Measurements from ENCODE around the gene BCL6. TPM values are rescaled to one million over a fixed set of nuclear protein-coding genes. Genes with fewer than 3 reads are reported as not detected.

The BCL6 gene
- total RNA-seq, 2 experiments from 2014 or later: 12.0 to 12.7 TPM

- H3K27me3 Mint-ChIP-seq: no peaks in the 10 kb centered on the region
- POLR2A ChIA-PET: no interaction called here
- H3K9me3 Mint-ChIP-seq: peaks cover 16% of the 10 kb centered on the region
- H3K36me3 Mint-ChIP-seq (ENCODE audit: low read depth): peaks cover 12% of the 10 kb centered on the region
- H3K4me1 Mint-ChIP-seq: peaks cover 70% of the 10 kb centered on the region
- H3K27ac Mint-ChIP-seq: no peak overlapping the region
- CTCF ChIA-PET: interaction anchor here (0.6 kb wide), 1 partner anchor 1208 kb away, joined by 5 read pairs; no protein-coding TSS in a partner anchor
- H3K4me3 Mint-ChIP-seq: no peak overlapping the region
- DNase-seq: no peak
Observed at GRCh38 chr3:187774185-187774789, 29.0 kb upstream of the BCL6 start.

GRCh38 chr3:187773233-187774184 is 28.2 kb upstream of the BCL6 start:
- ChIA-PET POLR2A (no interaction called here), CTCF (interaction anchor here (0.6 kb wide), 1 partner anchor 1207 kb away, joined by 5 read pairs; no protein-coding TSS in a partner anchor)
- H3K9me3 Mint-ChIP-seq: peaks cover 18% of the 10 kb centered on the region
- H3K36me3 Mint-ChIP-seq (ENCODE audit: low read depth): peaks cover 13% of the 10 kb centered on the region
- H3K4me1 Mint-ChIP-seq: peaks cover 69% of the 10 kb centered on the region
- DNase-seq: no peak
- H3K27ac Mint-ChIP-seq: peak overlapping the region; percentile 56
- H3K4me3 Mint-ChIP-seq: no peak overlapping the region
- H3K27me3 Mint-ChIP-seq: no peaks in the 10 kb centered on the region

DNA sequence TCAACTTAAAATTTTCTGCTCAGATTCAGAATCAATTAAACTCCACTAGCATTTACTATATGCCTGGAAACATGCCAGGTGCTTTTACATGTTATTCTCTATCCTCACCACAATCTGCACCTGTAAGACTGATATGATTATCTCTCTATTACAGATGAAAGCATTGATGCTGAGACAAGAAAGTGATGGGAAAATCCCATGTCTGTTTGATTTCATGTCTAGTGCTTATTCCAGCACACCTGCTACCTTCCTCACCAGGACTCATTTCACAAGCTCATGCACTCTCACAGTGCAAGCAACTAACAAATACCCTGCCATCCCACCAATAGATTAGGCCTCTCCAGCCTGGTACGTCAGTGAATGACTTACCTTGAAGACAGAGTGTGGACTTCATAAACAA is 25.0 kb upstream of the BCL6 start:
- CTCF ChIA-PET: interaction anchor here (1.5 kb wide), 1 partner anchor 136 kb away, joined by 3 read pairs; no protein-coding TSS in a partner anchor
- Mint-ChIP-seq H3K27me3 (no peaks in the 10 kb centered on the region), H3K9me3 (peaks cover 24% of the 10 kb centered on the region), H3K4me1 (peaks cover 48% of the 10 kb centered on the region), H3K36me3 (ENCODE audit: low read depth) (peaks cover 16% of the 10 kb centered on the region), H3K4me3 (no peak overlapping the region), H3K27ac (peak overlapping the region; percentile 9)
- no peak for DNase-seq
- POLR2A ChIA-PET: interaction anchor here (0.7 kb wide), 1 partner anchor 312 kb away, joined by 3 read pairs; no protein-coding TSS in a partner anchor

DNA sequence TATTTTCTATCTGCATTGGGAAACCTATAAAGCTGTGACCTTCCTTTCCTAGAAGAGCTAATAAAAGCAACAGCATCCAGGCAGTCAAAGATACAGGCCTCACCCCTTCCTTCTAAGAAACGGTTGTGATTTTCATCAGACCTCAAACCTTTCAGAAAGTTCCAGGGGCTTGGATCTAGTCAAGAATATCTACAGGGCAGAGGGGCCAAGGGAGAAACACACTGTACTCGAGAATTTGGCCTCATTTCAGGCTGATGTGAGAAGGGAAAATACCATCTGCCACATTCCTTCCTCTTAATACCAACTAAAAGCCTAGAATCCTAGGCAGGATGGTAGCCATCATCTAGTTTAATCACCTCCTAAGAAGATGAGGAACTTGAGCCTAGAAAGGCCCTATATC is 24.5 kb upstream of the BCL6 start:
- Mint-ChIP-seq H3K27me3 (no peaks in the 10 kb centered on the region), H3K27ac (peak overlapping the region; percentile 22), H3K4me3 (no peak overlapping the region), H3K4me1 (peaks cover 43% of the 10 kb centered on the region), H3K9me3 (peaks cover 26% of the 10 kb centered on the region), H3K36me3 (ENCODE audit: low read depth) (peaks cover 16% of the 10 kb centered on the region)
- no peak for DNase-seq
- ChIA-PET CTCF (interaction anchor here (1.5 kb wide), 1 partner anchor 136 kb away, joined by 3 read pairs; no protein-coding TSS in a partner anchor), POLR2A (interaction anchor here (0.5 kb wide), 1 partner anchor 1856 kb away, joined by 3 read pairs; no protein-coding TSS in a partner anchor)

DNA sequence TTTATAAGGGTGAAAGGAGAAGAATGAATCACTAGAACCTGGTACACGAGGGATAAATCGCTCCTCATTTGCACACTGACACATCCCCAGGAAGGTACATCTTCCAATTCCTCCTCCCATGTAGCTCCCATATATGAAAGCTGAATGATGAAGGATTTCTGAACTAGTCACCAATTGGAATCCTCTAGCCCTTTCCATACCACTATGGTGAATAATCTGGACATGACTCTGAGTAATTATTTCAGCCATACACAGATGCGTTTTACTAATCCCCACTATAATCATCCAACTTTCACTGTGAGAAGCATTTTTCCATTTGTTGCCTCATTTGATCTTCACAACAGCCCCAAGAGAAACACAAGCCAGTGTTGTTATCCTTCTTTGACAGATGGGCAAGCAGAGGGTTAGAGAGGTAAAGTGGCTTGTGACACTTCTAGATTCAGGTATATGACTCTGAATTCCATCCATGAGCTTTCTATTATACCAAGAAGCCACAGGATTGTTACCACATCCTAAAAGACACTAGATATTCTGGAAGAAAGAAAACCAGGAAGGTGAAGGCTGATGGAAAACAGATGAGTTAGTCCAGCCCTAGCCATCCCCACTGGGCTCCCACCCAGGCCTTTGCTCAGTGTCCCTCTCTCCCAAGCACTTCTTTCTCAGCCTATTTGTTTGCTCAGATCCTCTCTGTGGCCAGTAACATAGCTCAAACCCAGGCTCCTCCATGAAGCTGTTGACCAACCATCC is 22.2 kb upstream of the BCL6 start:
- DNase-seq: no peak
- peaks cover 14% of the 10 kb centered on the region for H3K36me3 Mint-ChIP-seq (ENCODE audit: low read depth)
- peaks cover 4% of the 10 kb centered on the region for H3K27me3 Mint-ChIP-seq
- ChIA-PET CTCF (interaction anchor here (0.7 to 1.3 kb wide), 3 partner anchors 8 to 20 kb away, joined by 3 to 4 read pairs (median 3); no protein-coding TSS in a partner anchor), POLR2A (no interaction called here)
- no peak overlapping the region for H3K27ac Mint-ChIP-seq
- peaks cover 29% of the 10 kb centered on the region for H3K4me1 Mint-ChIP-seq
- peaks cover 19% of the 10 kb centered on the region for H3K9me3 Mint-ChIP-seq
- H3K4me3 Mint-ChIP-seq: no peak overlapping the region

DNA sequence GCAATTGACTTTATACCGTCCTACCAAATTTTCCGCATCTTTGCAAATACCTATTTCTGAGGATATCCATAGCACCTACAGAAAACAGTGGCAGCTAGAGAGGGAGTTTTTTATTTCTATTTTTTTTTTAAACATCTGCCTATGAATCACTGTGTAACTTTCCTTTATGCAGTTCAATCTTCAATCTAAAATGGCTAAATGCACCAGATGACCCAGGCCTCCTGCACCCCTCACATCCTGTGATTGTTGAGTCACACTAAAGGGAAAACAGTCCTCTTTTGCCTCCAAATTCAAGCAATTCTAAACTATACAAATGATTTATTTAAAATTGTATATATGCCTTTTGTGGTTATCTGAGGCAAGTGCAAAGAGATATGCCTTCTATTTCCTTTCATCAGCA is 20.1 kb upstream of the BCL6 start:
- CTCF ChIA-PET: interaction anchor here (1.7 to 1.9 kb wide), 2 partner anchors 9 to 17 kb away, joined by 4 read pairs; no protein-coding TSS in a partner anchor
- H3K9me3 Mint-ChIP-seq: peaks cover 19% of the 10 kb centered on the region
- H3K4me3 Mint-ChIP-seq: no peak overlapping the region
- POLR2A ChIA-PET: no interaction called here
- no peak for DNase-seq
- H3K27ac Mint-ChIP-seq: no peak overlapping the region
- peaks cover 4% of the 10 kb centered on the region for H3K27me3 Mint-ChIP-seq
- H3K36me3 Mint-ChIP-seq (ENCODE audit: low read depth): peaks cover 24% of the 10 kb centered on the region
- H3K4me1 Mint-ChIP-seq: peaks cover 20% of the 10 kb centered on the region

DNA sequence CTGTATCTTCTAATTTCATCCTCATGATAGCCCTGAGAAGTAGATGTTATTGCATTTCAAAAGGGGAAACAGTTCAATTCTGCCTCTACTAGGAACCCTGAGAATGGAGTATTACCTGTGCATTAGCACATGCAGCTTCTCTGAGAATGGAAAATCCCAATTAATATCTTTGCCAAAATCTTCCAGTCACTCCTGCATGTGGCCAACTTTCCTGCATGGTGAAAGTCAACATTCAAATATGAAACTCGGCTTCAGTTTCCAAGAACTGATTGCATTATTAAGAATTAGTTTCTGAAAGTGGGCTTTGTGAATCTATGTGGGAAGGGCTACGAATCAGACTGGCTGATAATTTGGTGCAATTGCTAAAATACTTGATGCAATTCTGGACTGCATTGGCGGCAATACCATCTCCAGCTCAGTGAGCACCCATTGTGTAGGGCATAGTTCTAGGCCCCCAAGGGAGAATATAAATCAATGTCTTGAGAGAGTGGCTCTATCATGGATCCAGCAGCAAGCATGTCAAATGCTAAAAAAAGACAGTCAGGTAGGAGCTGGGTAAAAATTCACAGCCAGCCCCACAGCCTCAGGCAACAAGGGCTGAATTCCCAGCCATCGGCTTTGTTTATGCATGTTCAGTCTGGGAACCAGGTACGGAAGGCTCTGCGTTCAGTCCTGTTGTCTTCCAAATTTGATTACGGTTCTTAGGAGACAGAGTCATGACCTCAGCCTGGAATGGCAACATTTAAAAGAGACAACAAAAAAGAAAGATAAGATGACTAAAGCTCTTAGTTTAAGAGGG is 18.8 kb upstream of the BCL6 start:
- POLR2A ChIA-PET: no interaction called here
- H3K27ac Mint-ChIP-seq: no peak overlapping the region

DNA sequence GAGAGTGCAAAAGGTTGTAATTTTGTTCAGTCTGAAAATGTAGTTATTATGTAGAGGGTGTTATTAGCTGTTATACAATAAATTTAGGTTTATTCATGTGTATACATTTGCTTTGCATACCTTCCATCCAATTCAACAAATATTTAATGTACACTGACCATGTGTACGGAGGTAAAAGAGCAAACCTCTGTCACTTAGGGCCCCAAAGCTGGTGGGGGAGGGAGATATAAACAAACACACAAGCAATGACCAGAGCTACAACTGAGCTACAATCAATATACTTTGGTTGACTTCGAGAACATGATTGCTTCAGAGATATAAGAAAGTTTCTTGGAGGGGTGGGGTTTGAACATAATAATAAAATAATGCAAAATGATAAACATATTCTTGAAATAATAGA is 17.5 kb upstream of the BCL6 start:
- CTCF ChIA-PET: interaction anchor here (0.5 to 1.6 kb wide), 2 partner anchors 15 to 910 kb away, joined by 4 to 7 read pairs; no protein-coding TSS in a partner anchor

More for the DNA sequence above, 18.8 kb upstream of the BCL6 start:
- CTCF ChIA-PET: interaction anchor here (0.6 to 1.9 kb wide), 4 partner anchors 8 to 387 kb away, joined by 3 to 4 read pairs (median 4); no protein-coding TSS in a partner anchor
- no peak for DNase-seq
- peaks cover 26% of the 10 kb centered on the region for H3K36me3 Mint-ChIP-seq (ENCODE audit: low read depth)
- H3K27me3 Mint-ChIP-seq: peaks cover 4% of the 10 kb centered on the region
- no peak overlapping the region for H3K4me3 Mint-ChIP-seq
- peaks cover 7% of the 10 kb centered on the region for H3K4me1 Mint-ChIP-seq
- H3K9me3 Mint-ChIP-seq: peaks cover 24% of the 10 kb centered on the region

GRCh38 chr3:187759601-187760000 is 14.3 kb upstream of the BCL6 start:
- H3K4me1 Mint-ChIP-seq: no peaks in the 10 kb centered on the region
- CTCF ChIA-PET: interaction anchor here (0.6 to 1.3 kb wide), 6 partner anchors 8 to 1549 kb away, joined by 3 to 6 read pairs (median 3); no protein-coding TSS in a partner anchor
- peaks cover 25% of the 10 kb centered on the region for H3K9me3 Mint-ChIP-seq
- DNase-seq: no peak
- H3K36me3 Mint-ChIP-seq (ENCODE audit: low read depth): peaks cover 22% of the 10 kb centered on the region
- POLR2A ChIA-PET: no interaction called here
- H3K27me3 Mint-ChIP-seq: peaks cover 4% of the 10 kb centered on the region
- H3K4me3 Mint-ChIP-seq: no peak overlapping the region
- H3K27ac Mint-ChIP-seq: no peak overlapping the region

More for the DNA sequence above, 17.5 kb upstream of the BCL6 start:
- no peak overlapping the region for H3K4me3 Mint-ChIP-seq
- H3K36me3 Mint-ChIP-seq (ENCODE audit: low read depth): peaks cover 21% of the 10 kb centered on the region
- no peak for DNase-seq
- H3K27me3 Mint-ChIP-seq: peaks cover 4% of the 10 kb centered on the region
- no peaks in the 10 kb centered on the region for H3K4me1 Mint-ChIP-seq
- POLR2A ChIA-PET: no interaction called here
- H3K27ac Mint-ChIP-seq: no peak overlapping the region
- peaks cover 25% of the 10 kb centered on the region for H3K9me3 Mint-ChIP-seq

DNA sequence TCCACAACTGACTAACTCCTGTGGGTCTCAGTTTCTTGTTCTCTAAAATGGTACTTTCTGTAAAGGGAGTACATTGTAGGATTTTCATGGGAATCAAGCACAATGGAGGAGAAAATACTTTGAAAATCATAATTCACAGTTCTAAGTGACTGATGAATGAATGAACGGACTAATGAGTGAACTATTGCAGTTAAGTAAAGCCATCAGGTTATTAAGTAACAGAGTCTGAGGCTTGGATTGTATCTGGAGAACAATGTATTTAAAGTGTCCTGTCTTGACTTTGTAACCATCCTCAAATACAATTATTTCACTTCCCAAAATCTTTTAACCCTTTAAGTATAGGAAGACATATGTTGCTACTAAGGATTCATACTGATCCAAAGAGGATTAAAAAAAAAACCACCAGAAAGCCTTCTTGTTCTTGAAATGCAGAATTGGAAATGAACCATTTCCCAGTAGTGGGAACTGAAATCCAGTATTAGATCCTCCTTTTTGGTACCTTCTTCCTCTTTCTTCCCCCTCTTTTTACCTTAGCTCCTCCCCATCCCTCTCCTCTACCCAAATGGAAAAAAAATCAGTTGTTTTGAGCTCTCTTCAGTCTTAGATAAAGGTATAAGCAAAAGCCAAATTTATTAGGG is 13.2 kb upstream of the BCL6 start:
- Mint-ChIP-seq H3K9me3 (peaks cover 25% of the 10 kb centered on the region), H3K4me3 (no peak overlapping the region), H3K27ac (no peak overlapping the region), H3K27me3 (peaks cover 3% of the 10 kb centered on the region), H3K36me3 (ENCODE audit: low read depth) (peaks cover 17% of the 10 kb centered on the region), H3K4me1 (peaks cover 3% of the 10 kb centered on the region)
- no peak for DNase-seq
- ChIA-PET CTCF (interaction anchor here (0.7 kb wide), 2 partner anchors 45 to 218 kb away, joined by 4 read pairs; no protein-coding TSS in a partner anchor), POLR2A (no interaction called here)

DNA sequence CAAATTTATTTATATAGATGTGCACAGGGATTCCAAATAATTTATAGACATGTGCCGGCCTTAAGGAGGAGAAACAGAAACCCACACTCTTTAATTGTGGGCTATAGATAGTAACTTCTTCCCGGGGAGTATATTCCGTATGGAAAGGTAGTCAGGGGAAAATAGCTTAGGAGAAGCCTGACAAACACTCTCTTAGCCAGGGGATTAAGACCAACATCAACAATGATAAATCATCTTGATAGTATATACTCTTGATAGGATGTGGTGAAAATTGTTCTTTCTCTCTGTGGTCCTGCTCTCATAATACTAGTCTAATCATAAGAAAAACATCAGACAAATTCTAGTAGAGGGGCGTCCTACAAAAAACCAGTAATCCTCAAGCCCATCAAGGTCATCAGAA is 8.2 kb upstream of the BCL6 start:
- CTCF ChIA-PET: interaction anchor here (0.5 kb wide), 1 partner anchor 15 kb away, joined by 3 read pairs; no protein-coding TSS in a partner anchor
- peaks cover 38% of the 10 kb centered on the region for H3K4me1 Mint-ChIP-seq
- no peaks in the 10 kb centered on the region for H3K27me3 Mint-ChIP-seq
- no peak overlapping the region for H3K4me3 Mint-ChIP-seq
- DNase-seq: no peak
- POLR2A ChIA-PET: no interaction called here
- no peak overlapping the region for H3K27ac Mint-ChIP-seq
- peaks cover 11% of the 10 kb centered on the region for H3K36me3 Mint-ChIP-seq (ENCODE audit: low read depth)
- H3K9me3 Mint-ChIP-seq: peaks cover 15% of the 10 kb centered on the region
